RPMI7951 (cell line): Measurements from ENCODE around the gene ABCC2. TPM values are rescaled to one million over a fixed set of nuclear protein-coding genes. Genes with fewer than 3 reads are reported as not detected.
A peak's percentile ranks its signal among the peaks of the same experiment; 100 is the strongest.

Source experiments
- DNase-seq: peaks from one replicate; pipeline ENCODE4 v3.0.0-alpha.2; 2012; ENCODE audit warnings: low read depth
- total RNA-seq: library from RNA; depleted of rRNA; stranded (reverse); fragments of >200 nt; shearing (Covaris generic); gene quantifications from 2 replicates; pipeline ENCODE4 v1.2.3, GENCODE V29; 2014

The ABCC2 gene
- total RNA-seq, 1 experiment from 2014 or later: 14.8 TPM

GRCh38 chr10:99770408-99771045 lies 11.9 kb upstream of the ABCC2 start:
- no peak for DNase-seq

- DNase-seq: peak; percentile 78
Observed at GRCh38 chr10:99775850-99776249, 6.6 kb upstream of the ABCC2 start.

GRCh38 chr10:99777918-99778714 lies 4.3 kb upstream of the ABCC2 start:
- DNase-seq: no peak

GRCh38 chr10:99779335-99779734 lies 3.1 kb upstream of the ABCC2 start:
- peak; percentile 81 for DNase-seq

GRCh38 chr10:99781734-99782429 lies 558 bp upstream of the ABCC2 start:
- no peak for DNase-seq

GRCh38 chr10:99784016-99784726 lies 1.7 kb downstream of the ABCC2 start:
- peak; percentile 81 for DNase-seq

- DNase-seq: peak; percentile 41
Observed at GRCh38 chr10:99784727-99785441, 2.4 kb downstream of the ABCC2 start.

GRCh38 chr10:99785646-99786045 lies 3.2 kb downstream of the ABCC2 start:
- DNase-seq: no peak

GRCh38 chr10:99787311-99787710 lies 4.9 kb downstream of the ABCC2 start:
- no peak for DNase-seq

- no peak for DNase-seq
Observed at GRCh38 chr10:99787782-99788445, 5.5 kb downstream of the ABCC2 start.

GRCh38 chr10:99788598-99789256 lies 6.3 kb downstream of the ABCC2 start:
- peak; percentile 87 for DNase-seq

- DNase-seq: no peak
Observed at GRCh38 chr10:99791831-99792230, 9.4 kb downstream of the ABCC2 start.

- no peak for DNase-seq
Observed at GRCh38 chr10:99793819-99794218, 11.4 kb downstream of the ABCC2 start.

- DNase-seq: no peak
Observed at GRCh38 chr10:99796928-99797327, 14.5 kb downstream of the ABCC2 start.

- DNase-seq: no peak
Observed at GRCh38 chr10:99798031-99798430, 15.6 kb downstream of the ABCC2 start.

GRCh38 chr10:99798920-99799319 lies 16.5 kb downstream of the ABCC2 start:
- DNase-seq: no peak

GRCh38 chr10:99799613-99800012 lies 17.2 kb downstream of the ABCC2 start:
- DNase-seq: no peak

- DNase-seq: no peak
Observed at GRCh38 chr10:99804471-99804870, 22.0 kb downstream of the ABCC2 start.

GRCh38 chr10:99805190-99805589 lies 22.8 kb downstream of the ABCC2 start:
- no peak for DNase-seq

GRCh38 chr10:99806091-99806490 lies 23.7 kb downstream of the ABCC2 start:
- no peak for DNase-seq
